Stimulated activated CD8-positive, alpha-beta memory T cell treated with anti-CD3 and anti-CD28 coated beads, Interleukin-15, amount 100 ng/mL, for 1 hour (primary cell): Measurements from ENCODE around the gene STAT4.

ENCODE experiments used
- DNase-seq: peaks from one replicate; pipeline ENCODE4 v3.0.0-alpha.2; 2020; ENCODE audit warnings: low read depth

Gene STAT4

GRCh38 chr2:191083540-191083939 is 67.3 kb downstream of the STAT4 start:
- no peak for DNase-seq

GRCh38 chr2:191082321-191082720 is 68.5 kb downstream of the STAT4 start:
- no peak for DNase-seq

DNA sequence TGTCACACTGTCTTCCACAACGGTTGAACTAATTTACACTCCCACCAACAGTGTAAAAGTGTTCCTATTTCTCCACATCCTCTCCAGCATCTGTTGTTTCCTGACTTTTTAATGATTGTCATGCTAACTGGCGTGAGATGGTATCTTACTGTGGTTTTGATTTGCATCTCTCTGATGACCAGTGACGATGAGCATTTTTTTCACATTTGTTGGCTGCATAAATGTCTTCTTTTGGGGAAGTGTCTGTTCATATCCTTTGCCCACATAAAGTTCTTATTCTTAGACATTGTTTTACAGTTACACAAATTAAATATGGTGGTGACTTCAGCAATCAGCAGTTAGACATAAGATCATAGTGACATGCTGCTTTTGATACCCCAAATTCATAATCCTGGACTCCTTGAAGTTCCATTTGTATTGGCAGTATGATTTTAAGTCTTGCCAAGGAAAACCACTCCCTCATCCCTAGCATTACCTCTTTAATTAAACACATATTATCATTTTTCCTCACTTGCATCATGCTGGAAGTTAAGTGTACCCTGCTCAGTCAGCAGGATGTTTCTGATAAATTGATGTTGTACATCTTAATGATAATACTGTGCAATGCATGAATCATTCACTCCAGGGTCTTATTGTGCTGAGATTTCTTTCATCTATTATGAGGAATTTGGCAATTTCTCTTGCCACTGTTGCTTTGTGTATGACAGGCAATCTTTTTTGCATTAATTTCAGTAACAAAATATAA is 69.2 kb downstream of the STAT4 start:
- DNase-seq: no peak

GRCh38 chr2:191078165-191078867 is 72.5 kb downstream of the STAT4 start:
- DNase-seq: no peak

GRCh38 chr2:191070276-191070675 is 80.5 kb downstream of the STAT4 start:
- no peak for DNase-seq

DNA sequence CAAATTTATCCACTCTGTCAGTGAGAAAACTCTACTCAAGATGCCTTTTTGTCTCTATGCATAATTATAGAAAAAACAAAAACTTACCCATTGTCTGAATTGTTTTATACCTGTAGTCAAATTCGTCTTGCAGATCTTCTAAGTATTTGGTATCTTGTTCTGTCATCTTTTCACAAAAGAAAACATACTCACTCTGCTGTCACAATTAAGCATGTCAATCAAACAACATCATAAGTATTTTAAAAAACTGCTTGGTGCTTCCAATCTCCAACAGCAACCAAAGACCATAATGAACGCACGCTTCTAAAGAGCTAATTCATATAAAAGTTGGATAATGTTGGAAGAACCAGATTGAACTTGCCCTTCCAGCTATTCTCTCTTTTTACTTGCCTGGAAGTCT is 81.2 kb downstream of the STAT4 start:
- DNase-seq: no peak

DNA sequence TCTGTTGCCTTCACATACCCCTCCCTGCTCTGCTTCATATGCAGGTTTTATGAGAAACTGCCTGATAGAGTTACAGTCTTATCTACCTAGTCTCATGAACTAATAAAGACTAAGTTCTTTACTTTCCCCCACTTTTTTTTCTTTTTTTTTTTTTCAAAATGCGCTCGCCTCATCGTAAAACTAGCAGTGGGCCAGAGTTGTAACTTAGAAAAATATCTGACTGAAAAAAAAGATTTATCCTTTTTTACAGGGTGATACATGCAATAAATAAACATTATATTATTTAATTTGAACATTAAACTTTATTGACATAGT is 83.9 kb downstream of the STAT4 start:
- DNase-seq: no peak

GRCh38 chr2:191066197-191066918 is 84.4 kb downstream of the STAT4 start:
- no peak for DNase-seq

- no peak for DNase-seq
These were observed 85.0 kb downstream of the STAT4 start for GRCh38 chr2:191065785-191066184.

DNA sequence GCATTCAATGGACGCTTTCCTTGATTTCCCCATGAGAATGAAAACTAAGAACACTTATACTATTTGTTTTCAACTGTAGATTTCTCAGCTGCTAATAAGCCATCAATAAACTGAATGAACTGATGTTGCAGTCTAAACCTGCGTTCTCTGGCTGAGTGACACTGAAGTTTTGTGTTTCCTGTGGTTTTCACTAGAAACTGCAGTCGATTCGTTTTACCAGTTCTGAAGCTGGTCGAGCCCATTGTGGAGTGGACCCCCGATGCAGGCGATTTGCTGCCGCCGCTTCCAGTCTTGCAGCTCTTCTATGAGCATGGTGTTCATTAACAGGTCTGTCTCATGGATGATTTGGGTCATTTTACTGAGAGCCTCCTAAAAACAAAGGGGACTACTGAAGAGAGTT is 86.2 kb downstream of the STAT4 start:
- DNase-seq: no peak

DNA sequence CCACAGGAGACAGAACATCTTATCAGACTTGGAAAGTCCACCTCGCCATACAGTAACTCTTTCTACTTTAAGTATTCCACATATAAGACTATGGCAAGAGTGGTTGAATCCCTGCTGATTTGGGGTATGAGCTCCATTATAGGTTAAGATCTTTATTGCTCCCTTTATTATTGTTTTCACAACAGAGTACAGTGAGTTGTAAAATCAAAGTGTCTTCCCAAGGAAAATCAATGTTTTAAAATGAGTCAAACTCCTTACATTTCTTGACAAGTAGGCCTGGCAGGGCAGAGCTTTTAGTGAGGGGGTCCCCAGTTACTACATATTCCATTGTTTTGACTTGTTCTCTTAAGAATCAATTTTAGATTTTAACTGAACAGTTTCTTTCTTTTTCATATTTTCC is 87.2 kb downstream of the STAT4 start:
- no peak for DNase-seq

- no peak for DNase-seq
These were observed 89.3 kb downstream of the STAT4 start for GRCh38 chr2:191061381-191061980.

- no peak for DNase-seq
These were observed 91.5 kb downstream of the STAT4 start for GRCh38 chr2:191059308-191059707.

DNA sequence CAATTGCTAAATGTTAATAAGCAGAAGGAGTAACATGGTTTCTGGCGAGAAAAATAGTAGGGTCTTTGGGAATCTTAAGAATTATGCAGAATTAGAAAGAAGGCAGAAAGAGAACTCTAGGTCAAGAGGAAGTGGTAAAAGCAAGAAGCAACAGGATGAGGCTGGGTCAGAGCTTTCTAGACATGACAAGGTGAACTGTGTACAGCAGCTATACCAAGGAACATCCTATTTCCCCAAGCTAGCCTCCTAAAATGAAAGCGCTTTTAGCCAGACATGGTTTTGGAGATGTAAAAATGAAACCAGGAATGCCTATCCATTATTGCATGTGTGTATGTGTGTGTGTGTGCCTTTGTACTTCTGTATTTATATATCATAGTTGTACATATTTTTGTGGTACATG is 94.6 kb downstream of the STAT4 start:
- no peak for DNase-seq

- DNase-seq: no peak
These were observed 97.5 kb downstream of the STAT4 start for GRCh38 chr2:191053256-191053655.

DNA sequence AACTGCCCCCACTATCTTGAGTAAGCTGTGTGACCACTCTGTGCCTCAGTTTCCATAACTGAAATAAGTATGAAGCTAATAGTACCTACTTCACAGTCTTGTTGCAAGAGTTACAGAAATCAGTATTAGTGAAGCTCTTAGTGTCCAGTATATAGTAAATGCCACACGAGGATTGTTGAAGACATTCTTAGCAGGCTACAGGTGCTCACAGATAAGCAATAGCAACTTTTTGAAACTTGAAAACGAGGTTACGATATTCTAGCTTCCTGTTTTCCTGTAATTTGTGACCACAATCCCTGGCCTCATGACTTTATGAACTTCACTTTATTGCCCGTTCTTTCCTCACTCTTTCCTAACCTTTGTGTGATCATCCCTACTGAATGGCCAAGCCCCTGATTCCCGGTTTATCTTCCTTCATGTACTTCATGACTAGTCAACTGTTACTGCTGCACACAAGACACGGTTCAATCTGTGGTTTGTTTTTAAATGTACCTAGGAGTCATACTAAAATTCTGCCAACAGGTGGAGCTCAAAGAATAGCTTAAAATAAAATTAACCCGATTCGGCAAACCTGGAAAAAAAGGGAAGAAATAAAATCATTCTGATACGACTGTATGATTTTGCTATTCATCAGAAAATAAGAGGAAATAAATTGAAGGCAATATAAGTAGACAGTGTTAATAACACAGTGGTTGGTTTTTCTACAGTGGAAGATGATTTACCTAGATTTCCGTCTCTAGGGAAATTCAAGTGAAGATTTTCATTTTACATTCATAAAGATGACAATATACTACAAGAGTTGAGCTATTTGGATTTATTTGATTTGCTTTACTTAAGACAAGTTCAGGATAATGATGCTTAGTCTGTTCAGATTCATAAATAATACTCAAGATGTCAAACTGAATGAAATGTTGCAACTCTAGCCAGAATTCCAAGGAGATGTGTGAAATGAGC is 98.7 kb downstream of the STAT4 start:
- no peak for DNase-seq

GRCh38 chr2:191051177-191051576 is 99.6 kb downstream of the STAT4 start:
- no peak for DNase-seq

DNA sequence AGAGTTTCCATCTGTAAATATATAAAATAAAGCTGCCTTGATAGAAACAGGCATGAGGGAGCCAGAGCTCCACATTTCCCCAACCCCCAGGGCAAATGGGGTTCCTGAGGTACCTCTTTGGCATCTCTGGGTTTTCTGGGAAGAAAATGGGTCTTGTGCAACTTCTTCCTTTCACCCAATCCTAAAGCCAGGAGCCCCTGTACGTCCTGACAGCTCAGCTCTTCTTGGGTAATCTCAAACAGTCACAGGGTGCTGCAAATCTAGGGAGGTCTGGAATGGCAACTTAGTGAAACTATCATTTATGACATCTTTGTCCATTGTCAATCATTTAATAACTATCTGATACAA is 100.2 kb downstream of the STAT4 start:
- no peak for DNase-seq

DNA sequence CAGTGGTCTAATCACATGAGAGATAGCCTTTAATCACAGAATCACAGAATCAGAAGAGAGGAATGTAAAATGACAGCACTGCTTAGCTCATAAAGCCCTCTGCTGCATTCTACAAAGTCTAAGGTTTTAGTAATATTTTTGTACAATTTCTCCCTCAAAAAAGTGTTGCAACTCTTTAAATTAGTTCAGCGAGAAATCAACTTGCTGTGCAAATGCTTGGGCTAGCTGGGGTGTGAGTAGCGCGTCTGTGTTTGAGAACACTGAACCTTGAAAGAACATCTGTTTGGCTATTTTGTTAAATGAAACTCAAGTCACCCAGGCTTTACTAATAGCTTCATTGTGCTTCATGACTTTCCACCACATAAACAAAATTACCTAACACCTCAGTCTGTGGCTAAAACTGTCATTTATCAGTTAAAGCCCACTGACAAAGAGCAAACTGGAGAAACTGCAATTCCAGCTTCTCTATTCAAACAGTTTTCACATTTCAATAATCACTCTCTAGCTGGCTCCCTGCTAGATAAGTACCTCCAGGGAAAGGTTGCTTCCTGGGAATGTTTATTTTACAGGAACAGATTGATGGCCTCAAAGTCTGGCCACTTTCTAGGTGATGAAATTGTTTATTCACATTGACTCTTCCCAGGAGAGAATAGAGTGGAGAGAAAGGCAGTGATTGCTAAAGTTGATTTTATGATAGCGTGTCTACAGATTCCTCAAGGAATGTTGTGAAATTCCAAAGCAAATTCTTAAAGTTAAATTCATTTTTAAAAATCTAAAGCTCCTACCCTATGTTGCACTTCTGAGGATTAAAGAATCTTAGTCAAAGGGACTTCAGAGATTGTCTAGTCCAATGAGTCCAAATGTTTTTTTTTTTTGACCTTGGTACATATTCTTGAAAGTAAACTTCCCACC is 100.8 kb downstream of the STAT4 start:
- DNase-seq: no peak

DNA sequence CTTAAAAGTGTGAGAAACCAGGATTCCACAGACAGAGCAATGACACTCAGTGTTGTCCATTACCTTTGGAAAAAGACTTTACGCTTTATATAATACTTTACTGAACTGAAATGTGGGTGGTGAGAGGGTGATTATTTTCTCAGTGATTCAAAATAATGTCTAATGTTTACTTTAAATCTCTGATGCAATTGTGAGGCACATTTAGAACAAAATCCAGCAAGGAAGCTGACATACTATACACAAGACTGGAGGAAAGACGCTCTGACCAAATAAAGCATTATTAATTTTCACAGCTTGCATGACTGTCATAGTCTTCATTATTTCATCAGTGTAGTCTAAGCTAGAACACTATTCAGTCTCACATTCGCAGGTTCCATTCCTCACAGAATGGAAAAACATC is 102.7 kb downstream of the STAT4 start:
- no peak for DNase-seq

- DNase-seq: no peak
These were observed 105.7 kb downstream of the STAT4 start for GRCh38 chr2:191045141-191045540.
